HCT116 (cell line): Measurements from ENCODE around the gene HSPA2. TPM values are rescaled to one million over a fixed set of nuclear protein-coding genes. Genes with fewer than 3 reads are reported as not detected.

Experiments
- ATAC-seq: fragments of 200-7000 bp; cut with Tn5 transposase; 2 replicates; pipeline ENCODE4 v1.9.1; 2020; ENCODE audit warnings: mild to moderate bottlenecking, moderate library complexity
- BruUV-seq: library from RNA; stranded (reverse); fragments of 400-500 nt; replicated peaks from 2 replicates; lab custom pipeline; 2021; lab: Mats Ljungman, UMichigan
- CTCF ChIA-PET: fragments of 300-600 bp; sonication (Branson Sonifier 250); formaldehyde crosslinking; loops from one replicate; lab custom pipeline; 2021; ENCODE audit warnings: antibody characterized with exemption; lab: Charles Lee
- POLR2A ChIA-PET: fragments of 300-600, 350-600 bp; sonication (Branson Sonifier 250); formaldehyde crosslinking; loops from one replicate; lab custom pipeline; 2021; ENCODE audit warnings: antibody characterized with exemption; lab: Charles Lee
- RAD21 ChIA-PET, 2 experiments: fragments of 300-600 bp; sonication (Branson Sonifier 250); formaldehyde crosslinking; loops; one replicate each; lab custom pipeline; 2023; ENCODE audit warnings: low total read pairs in 2 of 2; ENCODE audit not compliant: uncharacterized antibody in 2 of 2, unreplicated experiment in 2 of 2, low non-redundant PET in 1 of 2; lab: Charles Lee
- DNase-seq: peaks from one replicate; pipeline ENCODE4 v3.0.0-alpha.2; 2010; ENCODE audit warnings: low read depth, low spot score
- H2AFZ ChIP-seq: fragments of 200-600 bp; shearing (Covaris generic), sonication (generic); 2 replicates; pipeline ENCODE4 v1.6.1; 2017; ENCODE audit warnings: low read depth, mixed run types, mixed read lengths, antibody characterized with exemption, low read length; ENCODE audit not compliant: poor library complexity, severe bottlenecking
- H3K27ac ChIP-seq: 2 replicates; pipeline ENCODE4 v1.5.1; 2012; ENCODE audit warnings: low read depth, low read length
- H3K27me3 ChIP-seq: fragments of 200-600 bp; sonication (generic); 2 replicates; pipeline ENCODE4 v1.6.1; 2016; ENCODE audit warnings: mixed run types, low read length, mixed read lengths; ENCODE audit not compliant: insufficient read depth
- H3K36me3 ChIP-seq, 2 experiments: fragments of 200-500 bp in 1 of 2; fragments of 200-600 bp in 1 of 2; sonication (Bioruptor generic) in 1 of 2; sonication (generic) in 1 of 2; 2 replicates each; pipeline versions ENCODE4 v1.5.1 to v1.6.1; 2014 to 2016; ENCODE audit warnings: low read length in 2 of 2, inconsistent platforms in 1 of 2, mixed read lengths in 1 of 2, mixed run types in 1 of 2; ENCODE audit not compliant: insufficient read depth in 2 of 2, control insufficient read depth in 1 of 2
- H3K4me1 ChIP-seq, 2 experiments: fragments of 200-600 bp in 1 of 2; sonication (generic) in 1 of 2; 2 replicates each; pipeline versions ENCODE4 v1.5.1 to v1.6.1; 2012 to 2017; ENCODE audit warnings: low read length in 2 of 2, inconsistent platforms in 1 of 2, mild to moderate bottlenecking in 1 of 2, mixed read lengths in 1 of 2, mixed run types in 1 of 2, moderate library complexity in 1 of 2; ENCODE audit not compliant: insufficient read depth in 2 of 2, control insufficient read depth in 1 of 2
- H3K4me2 ChIP-seq: fragments of 200-600 bp; sonication (generic); 2 replicates; pipeline ENCODE4 v1.6.1; 2017; ENCODE audit warnings: mixed run types, low read length, mixed read lengths
- H3K4me3 ChIP-seq, 2 experiments: fragments of 200-600 bp in 1 of 2; sonication (generic) in 1 of 2; replicated peaks in 1 of 2; 2 replicates each; pipeline ENCODE4 v1.5.1; 2011 to 2016; ENCODE audit warnings: low read length in 2 of 2, control low read depth in 1 of 2, low read depth in 1 of 2, mild to moderate bottlenecking in 1 of 2, mixed read lengths in 1 of 2, mixed run types in 1 of 2
- H3K79me2 ChIP-seq: fragments of 200-600 bp; sonication (generic); 2 replicates; pipeline ENCODE4 v1.6.1; 2017; ENCODE audit warnings: mild to moderate bottlenecking, mixed run types, low read length, moderate library complexity, mixed read lengths; ENCODE audit not compliant: insufficient read depth
- H3K9ac ChIP-seq: fragments of 200-600 bp; sonication (generic); 2 replicates; pipeline ENCODE4 v1.6.1; 2016; ENCODE audit warnings: low read length, mixed read lengths
- H3K9me2 ChIP-seq: fragments of 200-600 bp; sonication (generic), shearing (Covaris generic); 2 replicates; pipeline ENCODE4 v1.6.1; 2017; ENCODE audit warnings: mixed run types, mild to moderate bottlenecking, moderate library complexity; ENCODE audit not compliant: insufficient read depth
- H3K9me3 ChIP-seq, 2 experiments: fragments of 200-500 bp in 1 of 2; fragments of 200-600 bp in 1 of 2; sonication (Bioruptor generic) in 1 of 2; sonication (generic) in 1 of 2; 2 replicates each; pipeline ENCODE4 v1.6.1; 2014 to 2017; ENCODE audit warnings: low read length in 2 of 2, mixed read lengths in 2 of 2, inconsistent platforms in 1 of 2, low read depth in 1 of 2, mild to moderate bottlenecking in 1 of 2, mixed run types in 1 of 2, moderate library complexity in 1 of 2; ENCODE audit not compliant: control insufficient read depth in 1 of 2, insufficient read depth in 1 of 2
- H4K20me1 ChIP-seq: fragments of 200-600 bp; sonication (generic), shearing (Covaris generic); 2 replicates; pipeline ENCODE4 v1.6.1; 2017; ENCODE audit warnings: mixed run types, mild to moderate bottlenecking, moderate library complexity; ENCODE audit not compliant: insufficient read depth
- ATF3 ChIP-seq: IDR thresholded peaks from 2 replicates; pipeline ENCODE4 v1.6.1; 2012
- CBX3 ChIP-seq: IDR thresholded peaks from 2 replicates; pipeline ENCODE4 v1.6.1; 2012; ENCODE audit warnings: low read depth
- CEBPB ChIP-seq: IDR thresholded peaks from 2 replicates; pipeline ENCODE4 v1.6.1; 2012; ENCODE audit warnings: low read depth
- ELF1 ChIP-seq: IDR thresholded peaks from 2 replicates; pipeline ENCODE4 v1.6.1; 2012; ENCODE audit warnings: low read depth, borderline replicate concordance
- EZH2phosphoT487 ChIP-seq: fragments of 200-600 bp; IDR thresholded peaks from 2 replicates; pipeline ENCODE4 v1.6.1; 2018; ENCODE audit warnings: antibody characterized with exemption, borderline replicate concordance
- JUND ChIP-seq: IDR thresholded peaks from 2 replicates; pipeline ENCODE4 v1.6.1; 2012
- POLR2A ChIP-seq: IDR thresholded peaks from 2 replicates; pipeline ENCODE4 v1.7.0; 2011; ENCODE audit warnings: borderline replicate concordance; ENCODE audit not compliant: insufficient read depth, insufficient read length; ENCODE audit errors: extremely low read depth
- RAD21 ChIP-seq: IDR thresholded peaks from 2 replicates; pipeline ENCODE4 v1.6.1; 2012; ENCODE audit warnings: low read depth, mild to moderate bottlenecking
- SP1 ChIP-seq: IDR thresholded peaks from 2 replicates; pipeline ENCODE4 v1.6.1; 2012; ENCODE audit warnings: low read depth
- SRF ChIP-seq: IDR thresholded peaks from 2 replicates; pipeline ENCODE4 v1.6.1; 2012; ENCODE audit warnings: low read depth
- intact Hi-C: fragments of 100-400 bp; cut with micrococcal nuclease; formaldehyde crosslinking; loops from 2 replicates; pipeline ENCODE4 v1.10.0; 2022
- total RNA-seq: library from RNA; stranded (reverse); gene quantifications from one replicate; pipeline ENCODE4 v1.2.1, GENCODE V29; 2021; ENCODE audit not compliant: unreplicated experiment
- TF ChIP-seq, protein P1 (sequence below): IDR thresholded peaks from 2 replicates; pipeline ENCODE4 v1.6.1; 2012

Gene HSPA2
- total RNA-seq, 1 experiment from 2014 or later, result 2.5 TPM

DNA sequence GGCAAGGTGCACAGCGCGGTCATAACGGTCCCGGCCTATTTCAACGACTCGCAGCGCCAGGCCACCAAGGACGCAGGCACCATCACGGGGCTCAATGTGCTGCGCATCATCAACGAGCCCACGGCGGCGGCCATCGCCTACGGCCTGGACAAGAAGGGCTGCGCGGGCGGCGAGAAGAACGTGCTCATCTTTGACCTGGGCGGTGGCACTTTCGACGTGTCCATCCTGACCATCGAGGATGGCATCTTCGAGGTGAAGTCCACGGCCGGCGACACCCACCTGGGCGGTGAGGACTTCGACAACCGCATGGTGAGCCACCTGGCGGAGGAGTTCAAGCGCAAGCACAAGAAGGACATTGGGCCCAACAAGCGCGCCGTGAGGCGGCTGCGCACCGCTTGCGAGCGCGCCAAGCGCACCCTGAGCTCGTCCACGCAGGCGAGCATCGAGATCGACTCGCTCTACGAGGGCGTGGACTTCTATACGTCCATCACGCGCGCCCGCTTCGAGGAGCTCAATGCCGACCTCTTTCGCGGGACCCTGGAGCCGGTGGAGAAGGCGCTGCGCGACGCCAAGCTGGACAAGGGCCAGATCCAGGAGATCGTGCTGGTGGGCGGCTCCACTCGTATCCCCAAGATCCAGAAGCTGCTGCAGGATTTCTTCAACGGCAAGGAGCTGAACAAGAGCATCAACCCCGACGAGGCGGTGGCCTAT lies 875 bp downstream of the HSPA2 start:
- H3K9ac ChIP-seq, result no peak overlapping the region
- RAD21 ChIA-PET, result no interaction called here
- TF ChIP-seq RAD21 (no peak), JUND (no peak), SRF (no peak), CEBPB (no peak), ELF1 (no peak), SP1 (no peak), POLR2A (no peak), ATF3 (no peak), EZH2phosphoT487 (no peak), CBX3 (no peak)
- TF ChIP-seq, protein P1, sequence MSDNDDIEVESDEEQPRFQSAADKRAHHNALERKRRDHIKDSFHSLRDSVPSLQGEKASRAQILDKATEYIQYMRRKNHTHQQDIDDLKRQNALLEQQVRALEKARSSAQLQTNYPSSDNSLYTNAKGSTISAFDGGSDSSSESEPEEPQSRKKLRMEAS, result no peak
- BruUV-seq, result no TSS peak
- peaks cover 3 to 23% of the 10 kb centered on the region in 2 experiments; a peak in 2 of 4 replicates for H3K4me1 ChIP-seq
- no peak overlapping the region for H2AFZ ChIP-seq
- H3K9me3 ChIP-seq, result no peaks in the 10 kb centered on the region; a peak in 1 of 4 replicates
- no peak for DNase-seq
- H3K4me3 ChIP-seq, result no peak overlapping the region
- no peaks in the 10 kb centered on the region for H3K79me2 ChIP-seq
- ATAC-seq, result no peak
- H3K27me3 ChIP-seq, result no peaks in the 10 kb centered on the region
- POLR2A ChIA-PET, result no interaction called here
- no peaks in the 10 kb centered on the region for H3K36me3 ChIP-seq
- no peaks in the 10 kb centered on the region for H4K20me1 ChIP-seq
- intact Hi-C loops, result loop anchor here (10.0 kb wide), 1 partner anchor 93 kb away; no protein-coding TSS in a partner anchor
- CTCF ChIA-PET, result no interaction called here
- no peaks in the 10 kb centered on the region for H3K9me2 ChIP-seq
- H3K27ac ChIP-seq, result no peak overlapping the region
- H3K4me2 ChIP-seq, result no peak overlapping the region
